HepG2 (cell line): ENCODE data around the gene KDM8.

Source experiments
- CEBPB ChIP-seq: IDR thresholded peaks from 2 replicates; pipeline ENCODE4 v1.6.1; 2011; ENCODE audit warnings: low read depth, low read length, improper control_type of control experiment, borderline replicate concordance
- TF ChIP-seq, protein P1 (sequence below): sonication (generic); formaldehyde crosslinking; conservative IDR thresholded peaks from 2 replicates; pipeline ENCODE4 v1.5.0; 2020; ENCODE audit warnings: missing genetic modification reagents
- TF ChIP-seq, protein P2 (sequence below): sonication (generic); formaldehyde crosslinking; IDR thresholded peaks from 2 replicates; pipeline ENCODE4 v1.5.0; 2020; ENCODE audit warnings: mild to moderate bottlenecking, missing genetic modification reagents, moderate library complexity
- TF ChIP-seq, protein P3 (sequence below): sonication (generic); formaldehyde crosslinking; IDR thresholded peaks from 2 replicates; pipeline ENCODE4 v1.5.1; 2020; ENCODE audit warnings: missing genetic modification reagents, mild to moderate bottlenecking, borderline replicate concordance
- TF ChIP-seq, protein P4 (sequence below), 2 experiments: IDR thresholded peaks; 2 replicates each; pipeline ENCODE4 v1.6.1; 2011 to 2012; ENCODE audit warnings: low read length in 2 of 2, borderline replicate concordance in 1 of 2, low read depth in 1 of 2, mild to moderate bottlenecking in 1 of 2, moderate library complexity in 1 of 2

- TF ChIP-seq, protein P1, sequence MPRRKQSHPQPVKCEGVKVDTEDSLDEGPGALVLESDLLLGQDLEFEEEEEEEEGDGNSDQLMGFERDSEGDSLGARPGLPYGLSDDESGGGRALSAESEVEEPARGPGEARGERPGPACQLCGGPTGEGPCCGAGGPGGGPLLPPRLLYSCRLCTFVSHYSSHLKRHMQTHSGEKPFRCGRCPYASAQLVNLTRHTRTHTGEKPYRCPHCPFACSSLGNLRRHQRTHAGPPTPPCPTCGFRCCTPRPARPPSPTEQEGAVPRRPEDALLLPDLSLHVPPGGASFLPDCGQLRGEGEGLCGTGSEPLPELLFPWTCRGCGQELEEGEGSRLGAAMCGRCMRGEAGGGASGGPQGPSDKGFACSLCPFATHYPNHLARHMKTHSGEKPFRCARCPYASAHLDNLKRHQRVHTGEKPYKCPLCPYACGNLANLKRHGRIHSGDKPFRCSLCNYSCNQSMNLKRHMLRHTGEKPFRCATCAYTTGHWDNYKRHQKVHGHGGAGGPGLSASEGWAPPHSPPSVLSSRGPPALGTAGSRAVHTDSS (CRISPR knock-in tag) = no peak
- TF ChIP-seq, protein P2, sequence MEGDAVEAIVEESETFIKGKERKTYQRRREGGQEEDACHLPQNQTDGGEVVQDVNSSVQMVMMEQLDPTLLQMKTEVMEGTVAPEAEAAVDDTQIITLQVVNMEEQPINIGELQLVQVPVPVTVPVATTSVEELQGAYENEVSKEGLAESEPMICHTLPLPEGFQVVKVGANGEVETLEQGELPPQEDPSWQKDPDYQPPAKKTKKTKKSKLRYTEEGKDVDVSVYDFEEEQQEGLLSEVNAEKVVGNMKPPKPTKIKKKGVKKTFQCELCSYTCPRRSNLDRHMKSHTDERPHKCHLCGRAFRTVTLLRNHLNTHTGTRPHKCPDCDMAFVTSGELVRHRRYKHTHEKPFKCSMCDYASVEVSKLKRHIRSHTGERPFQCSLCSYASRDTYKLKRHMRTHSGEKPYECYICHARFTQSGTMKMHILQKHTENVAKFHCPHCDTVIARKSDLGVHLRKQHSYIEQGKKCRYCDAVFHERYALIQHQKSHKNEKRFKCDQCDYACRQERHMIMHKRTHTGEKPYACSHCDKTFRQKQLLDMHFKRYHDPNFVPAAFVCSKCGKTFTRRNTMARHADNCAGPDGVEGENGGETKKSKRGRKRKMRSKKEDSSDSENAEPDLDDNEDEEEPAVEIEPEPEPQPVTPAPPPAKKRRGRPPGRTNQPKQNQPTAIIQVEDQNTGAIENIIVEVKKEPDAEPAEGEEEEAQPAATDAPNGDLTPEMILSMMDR (CRISPR knock-in tag) = no peak
- no peak for TF ChIP-seq CEBPB
- TF ChIP-seq, protein P3, sequence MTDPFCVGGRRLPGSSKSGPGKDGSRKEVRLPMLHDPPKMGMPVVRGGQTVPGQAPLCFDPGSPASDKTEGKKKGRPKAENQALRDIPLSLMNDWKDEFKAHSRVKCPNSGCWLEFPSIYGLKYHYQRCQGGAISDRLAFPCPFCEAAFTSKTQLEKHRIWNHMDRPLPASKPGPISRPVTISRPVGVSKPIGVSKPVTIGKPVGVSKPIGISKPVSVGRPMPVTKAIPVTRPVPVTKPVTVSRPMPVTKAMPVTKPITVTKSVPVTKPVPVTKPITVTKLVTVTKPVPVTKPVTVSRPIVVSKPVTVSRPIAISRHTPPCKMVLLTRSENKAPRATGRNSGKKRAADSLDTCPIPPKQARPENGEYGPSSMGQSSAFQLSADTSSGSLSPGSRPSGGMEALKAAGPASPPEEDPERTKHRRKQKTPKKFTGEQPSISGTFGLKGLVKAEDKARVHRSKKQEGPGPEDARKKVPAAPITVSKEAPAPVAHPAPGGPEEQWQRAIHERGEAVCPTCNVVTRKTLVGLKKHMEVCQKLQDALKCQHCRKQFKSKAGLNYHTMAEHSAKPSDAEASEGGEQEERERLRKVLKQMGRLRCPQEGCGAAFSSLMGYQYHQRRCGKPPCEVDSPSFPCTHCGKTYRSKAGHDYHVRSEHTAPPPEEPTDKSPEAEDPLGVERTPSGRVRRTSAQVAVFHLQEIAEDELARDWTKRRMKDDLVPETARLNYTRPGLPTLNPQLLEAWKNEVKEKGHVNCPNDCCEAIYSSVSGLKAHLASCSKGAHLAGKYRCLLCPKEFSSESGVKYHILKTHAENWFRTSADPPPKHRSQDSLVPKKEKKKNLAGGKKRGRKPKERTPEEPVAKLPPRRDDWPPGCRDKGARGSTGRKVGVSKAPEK = no peak
- TF ChIP-seq, protein P4, sequence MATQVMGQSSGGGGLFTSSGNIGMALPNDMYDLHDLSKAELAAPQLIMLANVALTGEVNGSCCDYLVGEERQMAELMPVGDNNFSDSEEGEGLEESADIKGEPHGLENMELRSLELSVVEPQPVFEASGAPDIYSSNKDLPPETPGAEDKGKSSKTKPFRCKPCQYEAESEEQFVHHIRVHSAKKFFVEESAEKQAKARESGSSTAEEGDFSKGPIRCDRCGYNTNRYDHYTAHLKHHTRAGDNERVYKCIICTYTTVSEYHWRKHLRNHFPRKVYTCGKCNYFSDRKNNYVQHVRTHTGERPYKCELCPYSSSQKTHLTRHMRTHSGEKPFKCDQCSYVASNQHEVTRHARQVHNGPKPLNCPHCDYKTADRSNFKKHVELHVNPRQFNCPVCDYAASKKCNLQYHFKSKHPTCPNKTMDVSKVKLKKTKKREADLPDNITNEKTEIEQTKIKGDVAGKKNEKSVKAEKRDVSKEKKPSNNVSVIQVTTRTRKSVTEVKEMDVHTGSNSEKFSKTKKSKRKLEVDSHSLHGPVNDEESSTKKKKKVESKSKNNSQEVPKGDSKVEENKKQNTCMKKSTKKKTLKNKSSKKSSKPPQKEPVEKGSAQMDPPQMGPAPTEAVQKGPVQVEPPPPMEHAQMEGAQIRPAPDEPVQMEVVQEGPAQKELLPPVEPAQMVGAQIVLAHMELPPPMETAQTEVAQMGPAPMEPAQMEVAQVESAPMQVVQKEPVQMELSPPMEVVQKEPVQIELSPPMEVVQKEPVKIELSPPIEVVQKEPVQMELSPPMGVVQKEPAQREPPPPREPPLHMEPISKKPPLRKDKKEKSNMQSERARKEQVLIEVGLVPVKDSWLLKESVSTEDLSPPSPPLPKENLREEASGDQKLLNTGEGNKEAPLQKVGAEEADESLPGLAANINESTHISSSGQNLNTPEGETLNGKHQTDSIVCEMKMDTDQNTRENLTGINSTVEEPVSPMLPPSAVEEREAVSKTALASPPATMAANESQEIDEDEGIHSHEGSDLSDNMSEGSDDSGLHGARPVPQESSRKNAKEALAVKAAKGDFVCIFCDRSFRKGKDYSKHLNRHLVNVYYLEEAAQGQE (IDR thresholded peaks at IDR 0.05; ENCODE audit: borderline replicate concordance in 1 of 2, low read depth in 1 of 2, low read length in 2 of 2) = no peak
These were observed 13.1 kb downstream of the KDM8 start for GRCh38 chr16:27216297-27216885.
